ENCODE data around the gene GYPB. TPM values are rescaled to one million over a fixed set of nuclear protein-coding genes. Genes with fewer than 3 reads are reported as not detected.
"Not testable (repeated sequence)": the region's sequence is repeated elsewhere in the genome, so short reads cannot be mapped to it uniquely, and the experiment has no call there.

The GYPB gene
- total RNA-seq (not detected in 2 replicates), polyA plus RNA-seq (0.37 and 0.43 TPM in 2 replicates)

- DNase-seq (ENCODE audit: low read depth in 1 of 2, low spot score in 1 of 2); H3K27ac ChIP-seq; H3K36me3 ChIP-seq; H3K27me3 ChIP-seq; H3K4me3 ChIP-seq; H3K4me1 ChIP-seq (ENCODE audit: low read depth); H3K9me3 ChIP-seq (ENCODE audit: low read depth): not testable (repeated sequence)
Observed at GRCh38 chr4:144019277-144019676, at the start of gene GYPB. TSS of gene GYPB (minus strand) at chr4:144019380. CDS start at chr4:144019287, 93 bp downstream.

- not testable (repeated sequence) for H3K27me3 ChIP-seq; H3K36me3 ChIP-seq; H3K9me3 ChIP-seq (ENCODE audit: low read depth); H3K27ac ChIP-seq; H3K4me3 ChIP-seq; H3K4me1 ChIP-seq (ENCODE audit: low read depth); DNase-seq (ENCODE audit: low read depth in 1 of 2, low spot score in 1 of 2)
Observed at GRCh38 chr4:144061556-144061955, 42.4 kb upstream of the GYPB start.

DNA sequence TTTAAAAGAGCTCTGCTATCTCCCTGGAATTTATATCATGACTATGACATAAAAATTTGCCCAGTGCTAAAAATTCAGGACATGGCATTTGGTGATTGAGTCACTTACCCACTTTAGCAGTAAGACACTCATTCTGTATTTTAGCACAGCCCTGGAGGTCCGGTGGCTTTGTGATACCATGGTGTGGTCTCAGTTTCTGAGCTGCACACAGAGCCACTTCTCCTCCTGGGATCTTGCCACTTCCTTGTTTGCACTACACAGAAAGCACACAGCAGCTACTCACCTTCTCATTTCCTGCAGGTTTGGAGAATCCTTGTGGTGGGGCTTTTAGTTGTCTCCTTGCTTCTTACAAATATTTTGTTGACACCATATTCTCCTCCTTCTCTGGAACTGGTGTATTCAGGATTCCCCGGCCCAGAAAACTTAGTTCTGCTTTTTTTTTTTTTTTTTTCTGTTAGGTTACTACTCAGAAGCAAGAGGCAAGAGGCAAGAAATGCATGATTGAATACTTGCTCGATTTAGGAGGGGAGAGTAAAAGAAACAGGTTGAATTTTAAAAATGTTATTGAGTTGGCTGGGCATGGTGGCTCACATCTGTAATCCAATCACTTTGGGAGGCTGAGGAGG, 41.2 kb upstream of the GYPB start:
- H3K27me3 ChIP-seq; H3K4me1 ChIP-seq (ENCODE audit: low read depth); H3K9me3 ChIP-seq (ENCODE audit: low read depth); H3K27ac ChIP-seq; H3K4me3 ChIP-seq; DNase-seq (ENCODE audit: low read depth in 1 of 2, low spot score in 1 of 2); H3K36me3 ChIP-seq: not testable (repeated sequence)

DNA sequence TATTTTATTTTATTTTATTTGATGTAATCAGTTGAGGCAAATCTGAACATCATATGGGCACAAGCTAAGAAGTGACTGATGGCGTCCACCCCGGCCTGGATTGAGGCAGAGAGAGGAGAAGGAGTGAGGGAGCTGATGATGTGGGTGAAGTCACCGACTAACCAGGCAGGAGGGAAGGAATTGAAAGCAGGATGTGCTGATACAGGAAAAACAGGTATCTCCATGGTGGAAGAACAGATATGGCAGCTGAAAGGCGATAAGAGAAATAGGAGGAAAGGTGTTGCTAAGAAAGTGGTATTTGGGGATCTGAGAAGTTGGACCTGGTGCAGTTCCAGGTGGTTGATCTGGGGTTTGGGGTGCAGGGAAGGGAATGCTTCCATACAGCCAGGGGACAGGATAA, 37.6 kb upstream of the GYPB start:
- TF ChIP-seq CTCF (IDR thresholded peaks at IDR 0.05; ENCODE audit: low read depth, low read length), result no peak
- no peak overlapping the region for H3K27ac ChIP-seq
- no peaks in the 10 kb centered on the region for H3K9me3 ChIP-seq (ENCODE audit: low read depth)
- no peaks in the 10 kb centered on the region for H3K36me3 ChIP-seq
- no peaks in the 10 kb centered on the region for H3K27me3 ChIP-seq
- H3K4me3 ChIP-seq, result no peak overlapping the region
- no peak for DNase-seq (ENCODE audit: low read depth in 1 of 2, low spot score in 1 of 2)
- H3K4me1 ChIP-seq (ENCODE audit: low read depth), result no peaks in the 10 kb centered on the region

- H3K27ac ChIP-seq, H3K4me3 ChIP-seq: not testable (repeated sequence)
Observed at GRCh38 chr4:144055336-144055735, 36.2 kb upstream of the GYPB start.

DNA sequence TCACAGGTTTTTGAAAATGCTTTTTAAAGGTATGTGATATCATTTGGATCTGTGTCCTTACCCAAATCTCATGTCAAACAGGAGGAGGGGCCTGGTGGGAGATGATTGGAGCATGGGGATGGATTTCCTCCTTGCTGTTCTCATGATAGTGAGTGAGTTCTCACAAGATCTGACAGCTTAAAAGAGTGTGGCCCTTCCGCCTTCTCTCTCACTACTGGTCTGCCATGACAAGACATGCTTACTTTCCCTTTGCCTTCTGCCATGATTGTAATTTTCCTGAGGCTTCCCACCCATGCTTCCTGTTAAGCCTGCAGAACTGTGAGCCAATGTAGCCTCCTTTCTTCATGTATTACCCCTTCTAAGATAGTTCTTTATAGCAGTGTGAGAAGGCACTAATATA, 32.3 kb upstream of the GYPB start:
- H3K36me3 ChIP-seq; H3K4me3 ChIP-seq; DNase-seq (ENCODE audit: low read depth in 1 of 2, low spot score in 1 of 2); H3K4me1 ChIP-seq (ENCODE audit: low read depth); H3K27ac ChIP-seq; H3K9me3 ChIP-seq (ENCODE audit: low read depth); H3K27me3 ChIP-seq: not testable (repeated sequence)

More at GRCh38 chr4:144055336-144055735, 36.2 kb upstream of the GYPB start:
- not testable (repeated sequence) for H3K36me3 ChIP-seq; H3K27me3 ChIP-seq; H3K9me3 ChIP-seq (ENCODE audit: low read depth); H3K4me1 ChIP-seq (ENCODE audit: low read depth)
- peak in 1 of 2 donors; percentile 12 for DNase-seq (ENCODE audit: low read depth in 1 of 2, low spot score in 1 of 2)

DNA sequence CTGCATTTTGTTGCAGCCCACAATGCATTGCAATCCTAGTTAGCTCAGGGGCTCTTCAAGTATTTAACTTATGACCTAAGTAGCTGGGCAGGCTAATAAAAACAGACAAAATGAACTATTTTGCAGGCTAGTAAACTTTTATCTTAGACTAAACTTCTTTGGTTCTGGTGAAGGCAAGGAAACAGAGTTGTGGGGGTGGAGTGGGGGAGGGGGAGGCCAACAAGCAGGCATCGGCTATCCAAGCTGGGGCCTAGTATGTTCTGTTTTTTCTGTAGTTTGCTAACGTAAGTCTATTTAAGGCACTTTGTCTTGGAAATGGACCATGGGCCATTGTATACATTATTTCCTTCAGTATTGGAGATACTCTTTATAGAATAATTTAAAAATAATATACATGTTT, 31.5 kb upstream of the GYPB start:
- not testable (repeated sequence) for H3K36me3 ChIP-seq; H3K27me3 ChIP-seq; H3K4me1 ChIP-seq (ENCODE audit: low read depth); H3K4me3 ChIP-seq; DNase-seq (ENCODE audit: low read depth in 1 of 2, low spot score in 1 of 2); H3K27ac ChIP-seq; H3K9me3 ChIP-seq (ENCODE audit: low read depth)

- DNase-seq (ENCODE audit: low read depth in 1 of 2, low spot score in 1 of 2); H3K4me3 ChIP-seq; H3K27me3 ChIP-seq; H3K36me3 ChIP-seq; H3K27ac ChIP-seq; H3K9me3 ChIP-seq (ENCODE audit: low read depth); H3K4me1 ChIP-seq (ENCODE audit: low read depth): not testable (repeated sequence)
Observed at GRCh38 chr4:144049495-144050424, 30.6 kb upstream of the GYPB start.

- not testable (repeated sequence) for H3K27ac ChIP-seq; H3K4me3 ChIP-seq; H3K9me3 ChIP-seq (ENCODE audit: low read depth); H3K36me3 ChIP-seq; H3K4me1 ChIP-seq (ENCODE audit: low read depth); H3K27me3 ChIP-seq
- peak in 1 of 2 donors; percentile 2 for DNase-seq (ENCODE audit: low read depth in 1 of 2, low spot score in 1 of 2)
Observed at GRCh38 chr4:144044936-144045335, 25.8 kb upstream of the GYPB start.

GRCh38 chr4:144032580-144032979, 13.4 kb upstream of the GYPB start:
- not testable (repeated sequence) for H3K27me3 ChIP-seq; H3K9me3 ChIP-seq (ENCODE audit: low read depth); H3K36me3 ChIP-seq; H3K4me1 ChIP-seq (ENCODE audit: low read depth); DNase-seq (ENCODE audit: low read depth in 1 of 2, low spot score in 1 of 2); H3K27ac ChIP-seq; H3K4me3 ChIP-seq

DNA sequence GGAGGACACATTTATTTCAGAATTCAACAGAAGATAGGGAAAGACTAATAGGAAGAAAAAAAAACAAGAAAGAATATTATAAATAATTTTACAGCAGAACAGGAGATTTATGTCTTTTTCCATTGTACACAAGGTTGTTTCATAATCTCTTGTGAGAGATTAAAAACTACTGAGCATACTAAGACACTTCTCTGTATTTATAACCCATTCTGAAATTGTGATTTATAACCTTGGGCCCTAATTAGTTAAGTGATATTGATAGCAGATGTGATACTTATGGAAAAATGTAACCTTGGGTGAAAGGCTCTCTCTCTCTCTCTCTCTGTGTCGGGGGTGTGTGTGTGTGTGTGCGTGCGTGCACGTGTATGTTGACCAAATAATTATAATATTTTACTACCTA, 12.7 kb upstream of the GYPB start:
- not testable (repeated sequence) for H3K36me3 ChIP-seq; H3K27me3 ChIP-seq; H3K4me3 ChIP-seq; H3K27ac ChIP-seq; H3K4me1 ChIP-seq (ENCODE audit: low read depth); DNase-seq (ENCODE audit: low read depth in 1 of 2, low spot score in 1 of 2); H3K9me3 ChIP-seq (ENCODE audit: low read depth)

GRCh38 chr4:144031369-144031768, 12.2 kb upstream of the GYPB start:
- not testable (repeated sequence) for DNase-seq (ENCODE audit: low read depth in 1 of 2, low spot score in 1 of 2); H3K27ac ChIP-seq; H3K4me1 ChIP-seq (ENCODE audit: low read depth); H3K9me3 ChIP-seq (ENCODE audit: low read depth); H3K4me3 ChIP-seq; H3K27me3 ChIP-seq; H3K36me3 ChIP-seq

DNA sequence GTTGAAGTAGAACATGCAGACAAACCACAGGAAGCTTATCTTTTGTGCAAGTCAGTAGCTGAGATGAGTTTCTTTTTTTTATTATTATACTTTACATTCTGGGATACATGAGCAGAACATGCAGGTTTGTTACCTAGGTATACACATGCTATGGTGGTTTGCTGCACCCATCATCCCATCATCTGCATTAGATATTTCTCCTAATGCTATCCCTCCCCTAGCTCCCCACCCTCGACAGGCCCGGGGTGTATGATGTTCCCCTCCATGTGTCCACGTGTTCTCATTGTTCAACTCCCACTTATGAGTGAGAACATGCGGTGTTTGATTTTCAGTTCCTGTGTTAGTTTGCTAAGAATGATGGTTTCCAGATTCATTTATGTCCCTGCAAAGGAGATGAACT, 11.5 kb upstream of the GYPB start:
- H3K27me3 ChIP-seq; H3K36me3 ChIP-seq; H3K4me1 ChIP-seq (ENCODE audit: low read depth); H3K27ac ChIP-seq; DNase-seq (ENCODE audit: low read depth in 1 of 2, low spot score in 1 of 2); H3K4me3 ChIP-seq; H3K9me3 ChIP-seq (ENCODE audit: low read depth): not testable (repeated sequence)

Data from cardiac muscle cell (in vitro differentiated cells and primary cell).